ENCODE measurements around the gene POLR2M.
A peak's percentile ranks its signal among the peaks of the same experiment; 100 is the strongest.

Gene POLR2M

GRCh38 chr15:57706405-57707209 lies at the start of gene POLR2M:
Gene POLR2M, plus strand, starts transcription at chr15:57706714. Its CDS starts 129 bp downstream, at chr15:57706843.
- DNase-seq: peak; percentile 92

- no peak for DNase-seq
These were observed 48.9 kb upstream of the POLR2M start for GRCh38 chr15:57657619-57658018.

- no peak for DNase-seq
These were observed 44.3 kb upstream of the POLR2M start for GRCh38 chr15:57662091-57662744.

GRCh38 chr15:57662802-57663201 lies 43.7 kb upstream of the POLR2M start:
- DNase-seq: no peak

GRCh38 chr15:57663262-57663661 lies 43.3 kb upstream of the POLR2M start:
- no peak for DNase-seq

- no peak for DNase-seq
These were observed 41.3 kb upstream of the POLR2M start for GRCh38 chr15:57665194-57665593.

GRCh38 chr15:57665939-57666338 lies 40.6 kb upstream of the POLR2M start:
- no peak for DNase-seq

- DNase-seq: no peak
These were observed 39.2 kb upstream of the POLR2M start for GRCh38 chr15:57667171-57667849.

- DNase-seq: no peak
These were observed 38.5 kb upstream of the POLR2M start for GRCh38 chr15:57668016-57668415.

- DNase-seq: no peak
These were observed 34.9 kb upstream of the POLR2M start for GRCh38 chr15:57671636-57672035.

- no peak for DNase-seq
These were observed 30.9 kb upstream of the POLR2M start for GRCh38 chr15:57675481-57676181.

GRCh38 chr15:57676585-57676984 lies 29.9 kb upstream of the POLR2M start:
- no peak for DNase-seq

- no peak for DNase-seq
These were observed 29.3 kb upstream of the POLR2M start for GRCh38 chr15:57677204-57677603.

- DNase-seq: no peak
These were observed 26.5 kb upstream of the POLR2M start for GRCh38 chr15:57680021-57680420.

- DNase-seq: no peak
These were observed 25.5 kb upstream of the POLR2M start for GRCh38 chr15:57681011-57681410.

GRCh38 chr15:57683481-57683880 lies 23.0 kb upstream of the POLR2M start:
- no peak for DNase-seq

- DNase-seq: no peak
These were observed 21.9 kb upstream of the POLR2M start for GRCh38 chr15:57684491-57685151.

GRCh38 chr15:57685306-57686095 lies 21.0 kb upstream of the POLR2M start:
- no peak for DNase-seq

- DNase-seq: no peak
These were observed 19.9 kb upstream of the POLR2M start for GRCh38 chr15:57686657-57687056.

- DNase-seq: no peak
These were observed 16.1 kb upstream of the POLR2M start for GRCh38 chr15:57690341-57690966.

GRCh38 chr15:57691082-57691481 lies 15.4 kb upstream of the POLR2M start:
- no peak for DNase-seq

Measured in activated CD8-positive, alpha-beta memory T cell treated with anti-CD3 and anti-CD28 coated beads for 24 hours (primary cell).